ENCODE results near the gene ALG9.

The ALG9 gene

GRCh38 chr11:111762526-111762925, 108.9 kb downstream of the ALG9 start:
- Histone ChIP-seq H3K4me3 (IDR thresholded peaks at IDR 0.05; ENCODE audit: insufficient read depth, low read depth, low read length) (no peak overlapping the region), H2AFZ (ENCODE audit: low read depth) (no peak overlapping the region), H3K36me3 (ENCODE audit: insufficient read depth) (peaks cover 5% of the 10 kb centered on the region; the same call in 1 of the 2 replicates), H3K4me2 (no peak overlapping the region), H3K9ac (no peak overlapping the region), H3K4me1 (ENCODE audit: low read depth, poor library complexity, severe bottlenecking) (peaks cover 14% of the 10 kb centered on the region), H4K20me1 (ENCODE audit: insufficient read depth) (no peaks in the 10 kb centered on the region), H3K27ac (no peak overlapping the region), H3K27me3 (ENCODE audit: insufficient read depth, low read depth) (no peaks in the 10 kb centered on the region), H3K79me2 (ENCODE audit: insufficient read depth, low read depth) (peaks cover 12% of the 10 kb centered on the region; the same call in 1 of the 2 replicates)
- no peak for TF ChIP-seq CTCF (conservative IDR thresholded peaks at IDR 0.05; ENCODE audit: low read depth, low read length)

- peaks cover 7% of the 10 kb centered on the region for H3K4me1 ChIP-seq (ENCODE audit: low read depth, poor library complexity, severe bottlenecking)
- no peak for TF ChIP-seq CTCF (conservative IDR thresholded peaks at IDR 0.05; ENCODE audit: low read depth, low read length)
Observed at GRCh38 chr11:111761036-111761435, 110.3 kb downstream of the ALG9 start.

GRCh38 chr11:111759778-111760407, 111.5 kb downstream of the ALG9 start:
- H3K27me3 ChIP-seq (ENCODE audit: insufficient read depth, low read depth): no peaks in the 10 kb centered on the region
- H3K9ac ChIP-seq: no peak overlapping the region
- peaks cover 5% of the 10 kb centered on the region; the same call in 1 of the 2 replicates for H3K36me3 ChIP-seq (ENCODE audit: insufficient read depth)
- TF ChIP-seq CTCF (conservative IDR thresholded peaks at IDR 0.05; ENCODE audit: low read depth, low read length): no peak
- H3K4me2 ChIP-seq: no peak overlapping the region
- peaks cover 3% of the 10 kb centered on the region for H3K4me1 ChIP-seq (ENCODE audit: low read depth, poor library complexity, severe bottlenecking)
- no peaks in the 10 kb centered on the region for H4K20me1 ChIP-seq (ENCODE audit: insufficient read depth)
- H3K79me2 ChIP-seq (ENCODE audit: insufficient read depth, low read depth): peaks cover 7% of the 10 kb centered on the region; the same call in 1 of the 2 replicates
- H3K27ac ChIP-seq: no peak overlapping the region
- H2AFZ ChIP-seq (ENCODE audit: low read depth): no peak overlapping the region
- H3K4me3 ChIP-seq (IDR thresholded peaks at IDR 0.05; ENCODE audit: insufficient read depth, low read depth, low read length): no peak overlapping the region

More at GRCh38 chr11:111761036-111761435, 110.3 kb downstream of the ALG9 start:
- no peak overlapping the region for H3K27ac ChIP-seq
- no peak overlapping the region for H2AFZ ChIP-seq (ENCODE audit: low read depth)
- peaks cover 5% of the 10 kb centered on the region; the same call in 1 of the 2 replicates for H3K36me3 ChIP-seq (ENCODE audit: insufficient read depth)
- no peak overlapping the region for H3K9ac ChIP-seq
- H3K79me2 ChIP-seq (ENCODE audit: insufficient read depth, low read depth): peaks cover 12% of the 10 kb centered on the region; the same call in 1 of the 2 replicates
- H3K4me3 ChIP-seq (IDR thresholded peaks at IDR 0.05; ENCODE audit: insufficient read depth, low read depth, low read length): no peak overlapping the region
- no peaks in the 10 kb centered on the region for H4K20me1 ChIP-seq (ENCODE audit: insufficient read depth)
- H3K4me2 ChIP-seq: no peak overlapping the region
- no peaks in the 10 kb centered on the region for H3K27me3 ChIP-seq (ENCODE audit: insufficient read depth, low read depth)

- H3K27ac ChIP-seq: no peak overlapping the region
- no peak overlapping the region for H3K9ac ChIP-seq
- peaks cover 1% of the 10 kb centered on the region; the same call in 1 of the 2 replicates for H3K79me2 ChIP-seq (ENCODE audit: insufficient read depth, low read depth)
- no peak for TF ChIP-seq CTCF (conservative IDR thresholded peaks at IDR 0.05; ENCODE audit: low read depth, low read length)
- H3K4me1 ChIP-seq (ENCODE audit: low read depth, poor library complexity, severe bottlenecking): no peaks in the 10 kb centered on the region
- H3K4me2 ChIP-seq: no peak overlapping the region
- H4K20me1 ChIP-seq (ENCODE audit: insufficient read depth): no peaks in the 10 kb centered on the region
- H3K36me3 ChIP-seq (ENCODE audit: insufficient read depth): peaks cover 5% of the 10 kb centered on the region; the same call in 1 of the 2 replicates
- no peak overlapping the region for H2AFZ ChIP-seq (ENCODE audit: low read depth)
- no peak overlapping the region for H3K4me3 ChIP-seq (IDR thresholded peaks at IDR 0.05; ENCODE audit: insufficient read depth, low read depth, low read length)
- H3K27me3 ChIP-seq (ENCODE audit: insufficient read depth, low read depth): no peaks in the 10 kb centered on the region
Observed at GRCh38 chr11:111759376-111759775, 112.0 kb downstream of the ALG9 start.
